ENCODE results near the gene MAN2A1. TPM values are rescaled to one million over a fixed set of nuclear protein-coding genes. Genes with fewer than 3 reads are reported as not detected.

Gene MAN2A1
- total RNA-seq, 1 experiment from 2014 or later = 51.0 TPM

DNA sequence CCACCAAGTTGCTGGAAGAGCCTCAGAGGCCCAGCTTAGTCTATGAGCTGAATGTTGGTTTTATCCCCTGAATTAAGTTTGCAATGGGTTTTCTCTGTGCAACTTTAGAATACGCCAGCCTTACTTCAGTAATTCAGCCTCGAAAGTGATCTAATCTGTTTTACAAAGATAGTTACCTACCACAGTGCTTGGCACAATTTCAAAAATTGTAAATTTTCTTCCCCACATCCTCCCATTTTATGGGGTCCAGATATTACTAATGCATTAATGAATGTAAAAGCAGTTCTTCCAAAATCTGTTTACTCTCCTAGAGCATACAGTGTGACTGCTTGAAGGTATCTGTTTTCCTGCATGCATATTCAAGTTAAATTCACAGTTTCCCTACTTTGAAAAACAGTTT, 172.6 kb downstream of the MAN2A1 start:
- H3K4me1 ChIP-seq (ENCODE audit: control insufficient read depth, insufficient read depth, low read length) = no peaks in the 10 kb centered on the region
- in situ Hi-C loops (cut with HindIII; ENCODE audit: low pct_unique_long_range_greater_than_20kb, low sequenced_read_pairs) (no loop called here), intact Hi-C loops (cut with micrococcal nuclease; ENCODE audit: unreplicated experiment) (no loop called here)
- POLR2A ChIA-PET = no interaction called here
- no peaks in the 10 kb centered on the region for H3K36me3 ChIP-seq (ENCODE audit: control insufficient read depth, insufficient read depth, low read length)
- CTCF ChIA-PET = no interaction called here
- no peak overlapping the region for H3K27ac ChIP-seq (ENCODE audit: low read length)
- DNase-seq (ENCODE audit: low read depth, low spot score) (no peak), ATAC-seq (no peak)
- no peak overlapping the region for H3K4me3 ChIP-seq (ENCODE audit: low read depth in 2 of 2, low read length in 2 of 2)
- no peak for TF ChIP-seq POLR2AphosphoS5 (IDR thresholded peaks at IDR 0.05; ENCODE audit: low read depth, low read length)
- TF ChIP-seq, protein P1, sequence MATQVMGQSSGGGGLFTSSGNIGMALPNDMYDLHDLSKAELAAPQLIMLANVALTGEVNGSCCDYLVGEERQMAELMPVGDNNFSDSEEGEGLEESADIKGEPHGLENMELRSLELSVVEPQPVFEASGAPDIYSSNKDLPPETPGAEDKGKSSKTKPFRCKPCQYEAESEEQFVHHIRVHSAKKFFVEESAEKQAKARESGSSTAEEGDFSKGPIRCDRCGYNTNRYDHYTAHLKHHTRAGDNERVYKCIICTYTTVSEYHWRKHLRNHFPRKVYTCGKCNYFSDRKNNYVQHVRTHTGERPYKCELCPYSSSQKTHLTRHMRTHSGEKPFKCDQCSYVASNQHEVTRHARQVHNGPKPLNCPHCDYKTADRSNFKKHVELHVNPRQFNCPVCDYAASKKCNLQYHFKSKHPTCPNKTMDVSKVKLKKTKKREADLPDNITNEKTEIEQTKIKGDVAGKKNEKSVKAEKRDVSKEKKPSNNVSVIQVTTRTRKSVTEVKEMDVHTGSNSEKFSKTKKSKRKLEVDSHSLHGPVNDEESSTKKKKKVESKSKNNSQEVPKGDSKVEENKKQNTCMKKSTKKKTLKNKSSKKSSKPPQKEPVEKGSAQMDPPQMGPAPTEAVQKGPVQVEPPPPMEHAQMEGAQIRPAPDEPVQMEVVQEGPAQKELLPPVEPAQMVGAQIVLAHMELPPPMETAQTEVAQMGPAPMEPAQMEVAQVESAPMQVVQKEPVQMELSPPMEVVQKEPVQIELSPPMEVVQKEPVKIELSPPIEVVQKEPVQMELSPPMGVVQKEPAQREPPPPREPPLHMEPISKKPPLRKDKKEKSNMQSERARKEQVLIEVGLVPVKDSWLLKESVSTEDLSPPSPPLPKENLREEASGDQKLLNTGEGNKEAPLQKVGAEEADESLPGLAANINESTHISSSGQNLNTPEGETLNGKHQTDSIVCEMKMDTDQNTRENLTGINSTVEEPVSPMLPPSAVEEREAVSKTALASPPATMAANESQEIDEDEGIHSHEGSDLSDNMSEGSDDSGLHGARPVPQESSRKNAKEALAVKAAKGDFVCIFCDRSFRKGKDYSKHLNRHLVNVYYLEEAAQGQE (IDR thresholded peaks at IDR 0.05; ENCODE audit: insufficient read depth in 1 of 2, low read depth in 2 of 2, low read length in 1 of 2) = no peak
- TF ChIP-seq CTCF (IDR thresholded peaks at IDR 0.05) = no peak
- TF ChIP-seq SIN3A (IDR thresholded peaks at IDR 0.05; ENCODE audit: borderline replicate concordance, insufficient read depth, low read depth, low read length) = no peak
- no peak for TF ChIP-seq TCF7L2 (IDR thresholded peaks at IDR 0.05; ENCODE audit: low read depth, low read length)
- no peaks in the 10 kb centered on the region for H3K27me3 ChIP-seq (ENCODE audit: control insufficient read depth, insufficient read depth, low read length)
- no peaks in the 10 kb centered on the region for H3K9me3 ChIP-seq (ENCODE audit: control insufficient read depth, insufficient read depth, low read depth, low read length)
- BruUV-seq (replicated peaks) = no TSS peak

GRCh38 chr5:109863752-109864151, 174.0 kb downstream of the MAN2A1 start:
- H3K4me1 ChIP-seq (ENCODE audit: control insufficient read depth, insufficient read depth, low read length) = no peaks in the 10 kb centered on the region
- DNase-seq (ENCODE audit: low read depth, low spot score) (no peak), ATAC-seq (no peak)
- no TSS peak for BruUV-seq (replicated peaks)
- H3K9me3 ChIP-seq (ENCODE audit: control insufficient read depth, insufficient read depth, low read depth, low read length) = no peaks in the 10 kb centered on the region
- H3K4me3 ChIP-seq (ENCODE audit: low read depth in 2 of 2, low read length in 2 of 2) = no peak overlapping the region
- intact Hi-C loops (cut with micrococcal nuclease; ENCODE audit: unreplicated experiment) = no loop called here
- ChIA-PET POLR2A (interaction anchor here (0.7 kb wide), 1 partner anchor 1228 kb away, joined by 3 read pairs; no protein-coding TSS in a partner anchor), CTCF (no interaction called here)
- no peak overlapping the region for H3K27ac ChIP-seq (ENCODE audit: low read length)
- in situ Hi-C loops (cut with HindIII; ENCODE audit: low pct_unique_long_range_greater_than_20kb, low sequenced_read_pairs) = no loop called here
- H3K36me3 ChIP-seq (ENCODE audit: control insufficient read depth, insufficient read depth, low read length) = no peaks in the 10 kb centered on the region
- TF ChIP-seq TCF7L2 (IDR thresholded peaks at IDR 0.05; ENCODE audit: low read depth, low read length) (no peak), POLR2AphosphoS5 (IDR thresholded peaks at IDR 0.05; ENCODE audit: low read depth, low read length) (no peak), SIN3A (IDR thresholded peaks at IDR 0.05; ENCODE audit: borderline replicate concordance, insufficient read depth, low read depth, low read length) (no peak), CTCF (IDR thresholded peaks at IDR 0.05) (no peak)
- TF ChIP-seq, protein P1 (IDR thresholded peaks at IDR 0.05; ENCODE audit: insufficient read depth in 1 of 2, low read depth in 2 of 2, low read length in 1 of 2) = no peak
- H3K27me3 ChIP-seq (ENCODE audit: control insufficient read depth, insufficient read depth, low read length) = no peaks in the 10 kb centered on the region

Measured in Panc1 (cell line).